ENCODE data around the gene TRIM41. TPM values are rescaled to one million over a fixed set of nuclear protein-coding genes. Genes with fewer than 3 reads are reported as not detected.

The TRIM41 gene
- 23.6 and 28.7 TPM in 2 replicates for total RNA-seq (2022)
- Bru-seq, nascent RNA = percentile 65 among the genes with signal in this experiment
- BruChase-seq, experiment 1, labeled RNA remaining after a 2-hour chase = percentile 66 among the genes with signal in this experiment
- percentile 73 among the genes with signal in this experiment for BruChase-seq, experiment 2, labeled RNA remaining after a 6-hour chase
- long read RNA-seq, partial matches to known transcripts = 0 of 2 reads
- long read RNA-seq, other reads (novel, unspliced or antisense) = 2 of 2 reads

GRCh38 chr5:181223058-181223728 is at the start of gene TRIM41:
TSS of gene TRIM41 (plus strand) at chr5:181223281. CDS start at chr5:181224000, 719 bp downstream.
- POLR2A ChIA-PET = interaction anchor here (0.5 to 1.0 kb wide), 11 partner anchors 12 to 932 kb away, joined by 3 to 15 read pairs (median 4); partner anchors contain the start of genes MGAT1 and RACK1
- Mint-ChIP-seq H3K4me3 (ENCODE audit: unreplicated experiment) (peak within 1 kb of the TSS; percentile 86), H3K27me3 (ENCODE audit: insufficient read depth, unreplicated experiment) (peaks cover 6% of the 10 kb centered on the region), H3K27ac (ENCODE audit: unreplicated experiment) (peak within 1 kb of the TSS; percentile 99), H3K36me3 (ENCODE audit: insufficient read depth, unreplicated experiment) (peaks cover 38% of the 10 kb centered on the region), H3K9me3 (ENCODE audit: unreplicated experiment) (no peaks in the 10 kb centered on the region), H3K4me1 (ENCODE audit: low read depth, unreplicated experiment) (peaks cover 35% of the 10 kb centered on the region)
- CTCF ChIA-PET = interaction anchor here (0.6 to 1.6 kb wide), 2 partner anchors 12 to 39 kb away, joined by 3 to 11 read pairs; no protein-coding TSS in a partner anchor
- H3K4me3 ChIP-seq (ENCODE audit: low read depth, low read length) = peak within 1 kb of the TSS; percentile 93
- no peaks in the 10 kb centered on the region for H3K27me3 ChIP-seq (replicated peaks; ENCODE audit: control insufficient read depth, insufficient read depth, low read length)
- no TSS peak for BruUV-seq (replicated peaks)
- peak; percentile 99 for DNase-seq
- peak in 1 of 2 experiments; percentile 5 for TF ChIP-seq CTCF (IDR thresholded peaks at IDR 0.05; ENCODE audit: insufficient read depth in 1 of 2, low read depth in 1 of 2, low read length in 1 of 2, severe bottlenecking in 1 of 2, unreplicated experiment in 1 of 2)
- intact Hi-C loops (cut with micrococcal nuclease; ENCODE audit: unreplicated experiment) = loop anchor here (1.0 kb wide), 5 partner anchors 12 to 39 kb away; partner anchors contain the start of gene TRIM52
- no peaks in the 10 kb centered on the region for H3K4me1 ChIP-seq
- no peaks in the 10 kb centered on the region for H3K36me3 ChIP-seq (ENCODE audit: control insufficient read depth, insufficient read depth, low read length)
- no peaks in the 10 kb centered on the region for H3K9me3 ChIP-seq

- H3K4me1 ChIP-seq = peaks cover 7% of the 10 kb centered on the region
- Mint-ChIP-seq H3K4me1 (ENCODE audit: low read depth, unreplicated experiment) (peaks cover 15% of the 10 kb centered on the region), H3K9me3 (ENCODE audit: unreplicated experiment) (no peaks in the 10 kb centered on the region), H3K4me3 (ENCODE audit: unreplicated experiment) (peak overlapping the region; percentile 96), H3K27ac (ENCODE audit: unreplicated experiment) (peak overlapping the region; percentile 78), H3K36me3 (ENCODE audit: insufficient read depth, unreplicated experiment) (peaks cover 17% of the 10 kb centered on the region), H3K27me3 (ENCODE audit: insufficient read depth, unreplicated experiment) (peaks cover 3% of the 10 kb centered on the region)
- ChIA-PET POLR2A (interaction anchor here (0.9 kb wide), 1 partner anchor 18 kb away, joined by 4 read pairs; no protein-coding TSS in a partner anchor), CTCF (interaction anchor here (0.6 to 2.4 kb wide), 7 partner anchors 11 to 389 kb away, joined by 3 to 17 read pairs (median 4); no protein-coding TSS in a partner anchor)
- peak; percentile 72 to 75 for DNase-seq
- intact Hi-C loops (cut with micrococcal nuclease; ENCODE audit: unreplicated experiment) = loop anchor here (1.0 kb wide), 2 partner anchors 14 to 389 kb away; no protein-coding TSS in a partner anchor
- no peaks in the 10 kb centered on the region for H3K36me3 ChIP-seq (ENCODE audit: control insufficient read depth, insufficient read depth, low read length)
- TF ChIP-seq CTCF (IDR thresholded peaks at IDR 0.05; ENCODE audit: insufficient read depth in 1 of 2, low read depth in 1 of 2, low read length in 1 of 2, severe bottlenecking in 1 of 2, unreplicated experiment in 1 of 2) = peak in 1 of 2 experiments; percentile 2
- H3K27me3 ChIP-seq (replicated peaks; ENCODE audit: control insufficient read depth, insufficient read depth, low read length) = no peaks in the 10 kb centered on the region
- BruUV-seq (replicated peaks) = TSS peak; percentile 73
- H3K4me3 ChIP-seq (ENCODE audit: low read depth, low read length) = peak overlapping the region; percentile 42
- no peaks in the 10 kb centered on the region for H3K9me3 ChIP-seq
Measured at GRCh38 chr5:181173420-181174342, 49.4 kb upstream of the TRIM41 start.
